Measurements from ENCODE around the gene VAC14. TPM values are rescaled to one million over a fixed set of nuclear protein-coding genes. Genes with fewer than 3 reads are reported as not detected.

VAC14 gene
- total RNA-seq, 1 experiment from 2014 or later = 65.5 TPM

- H3K9me3 ChIP-seq (ENCODE audit: low read length) = no peaks in the 10 kb centered on the region
- no peaks in the 10 kb centered on the region for H3K79me2 ChIP-seq (ENCODE audit: low read length)
- no TSS peak for BruUV-seq (replicated peaks)
- TF ChIP-seq EZH2 (IDR thresholded peaks at IDR 0.05; ENCODE audit: low read length, unreplicated experiment) = no peak
- TF ChIP-seq CTCF (conservative IDR thresholded peaks at IDR 0.05; ENCODE audit: low read depth, low read length) = no peak
- no peak for TF ChIP-seq EZH2phosphoT487 (IDR thresholded peaks at IDR 0.05; ENCODE audit: borderline replicate concordance, low read length)
- no peak overlapping the region for H3K4me3 ChIP-seq (ENCODE audit: low read length)
- intact Hi-C loops (cut with micrococcal nuclease) = loop anchor here (10.0 kb wide), 1 partner anchor 79 kb away; no protein-coding TSS in a partner anchor
- ATAC-seq (no peak), DNase-seq (no peak)
- H3K9ac ChIP-seq (ENCODE audit: low read length) = no peak overlapping the region
- H3K27ac ChIP-seq (ENCODE audit: low read length) = no peak overlapping the region
- H3K9me2 ChIP-seq (replicated peaks; ENCODE audit: low read length) = no peaks in the 10 kb centered on the region
- H3K27me3 ChIP-seq (ENCODE audit: low read length) = no peaks in the 10 kb centered on the region
- H3F3A ChIP-seq (ENCODE audit: low read length, unreplicated experiment) = no peaks in the 10 kb centered on the region
- POLR2A ChIA-PET (ENCODE audit: unreplicated experiment) = no interaction called here
- CTCF ChIA-PET = no interaction called here
- peaks cover 9% of the 10 kb centered on the region for H3K4me1 ChIP-seq (ENCODE audit: insufficient read depth, low read length)
- no peak overlapping the region for H2AFZ ChIP-seq (ENCODE audit: low read length)
- H4K20me1 ChIP-seq (ENCODE audit: low read length) = no peaks in the 10 kb centered on the region
- H3K36me3 ChIP-seq (ENCODE audit: low read depth, low read length) = peaks cover 8% of the 10 kb centered on the region
- H3K4me2 ChIP-seq (ENCODE audit: low read length) = no peak overlapping the region
Observed at GRCh38 chr16:70774261-70774660, 26.7 kb downstream of the VAC14 start.

DNA sequence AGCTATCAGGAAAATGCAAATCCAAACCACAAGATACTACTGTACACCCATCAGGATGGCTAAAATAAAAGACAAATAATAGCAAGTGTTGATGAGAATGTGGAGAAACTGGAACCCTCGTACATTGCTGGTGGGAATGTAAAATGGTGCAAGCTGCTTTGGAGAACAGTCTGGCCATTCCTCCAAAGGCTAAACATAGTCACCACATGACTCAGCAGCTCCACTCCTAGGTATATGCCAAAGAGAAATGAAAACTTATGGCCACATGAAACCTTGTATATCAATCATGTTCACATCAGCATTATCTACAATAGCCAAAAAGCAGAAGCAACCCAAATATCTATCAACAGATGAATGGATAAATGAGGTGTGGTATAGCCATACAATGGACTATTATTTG lies 28.5 kb downstream of the VAC14 start:
- CTCF ChIA-PET = no interaction called here
- intact Hi-C loops (cut with micrococcal nuclease) = loop anchor here (10.0 kb wide), 1 partner anchor 78 kb away; no protein-coding TSS in a partner anchor
- no peak overlapping the region for H3K4me2 ChIP-seq (ENCODE audit: low read length)
- no peaks in the 10 kb centered on the region for H3F3A ChIP-seq (ENCODE audit: low read length, unreplicated experiment)
- no peak overlapping the region for H3K4me3 ChIP-seq (ENCODE audit: low read length)
- H3K9me2 ChIP-seq (replicated peaks; ENCODE audit: low read length) = no peaks in the 10 kb centered on the region
- H2AFZ ChIP-seq (ENCODE audit: low read length) = no peak overlapping the region
- peak; percentile 12 for DNase-seq
- H3K27ac ChIP-seq (ENCODE audit: low read length) = no peak overlapping the region
- ATAC-seq = no peak
- H3K79me2 ChIP-seq (ENCODE audit: low read length) = no peaks in the 10 kb centered on the region
- H3K27me3 ChIP-seq (ENCODE audit: low read length) = no peaks in the 10 kb centered on the region
- no peak overlapping the region for H3K9ac ChIP-seq (ENCODE audit: low read length)
- H3K4me1 ChIP-seq (ENCODE audit: insufficient read depth, low read length) = peaks cover 16% of the 10 kb centered on the region
- no peaks in the 10 kb centered on the region for H4K20me1 ChIP-seq (ENCODE audit: low read length)
- POLR2A ChIA-PET (ENCODE audit: unreplicated experiment) = no interaction called here
- peaks cover 8% of the 10 kb centered on the region for H3K36me3 ChIP-seq (ENCODE audit: low read depth, low read length)
- no peak for TF ChIP-seq EZH2 (IDR thresholded peaks at IDR 0.05; ENCODE audit: low read length, unreplicated experiment)
- no peak for TF ChIP-seq EZH2phosphoT487 (IDR thresholded peaks at IDR 0.05; ENCODE audit: borderline replicate concordance, low read length)
- TF ChIP-seq CTCF (conservative IDR thresholded peaks at IDR 0.05; ENCODE audit: low read depth, low read length) = no peak
- H3K9me3 ChIP-seq (ENCODE audit: low read length) = no peaks in the 10 kb centered on the region
- BruUV-seq (replicated peaks) = no TSS peak
